Choroid plexus epithelial cell (primary cell): ENCODE measurements around the gene CEACAM18.
"Not testable (repeated sequence)": the region's sequence is repeated elsewhere in the genome, so short reads cannot be mapped to it uniquely, and the experiment has no call there.

Source experiments
- DNase-seq: peaks from one replicate; pipeline ENCODE4 v3.0.0-alpha.2; 2010; ENCODE audit warnings: low read depth
- H3K4me3 ChIP-seq: 2 replicates; pipeline ENCODE4 v1.5.1; 2011; ENCODE audit warnings: low read depth, mild to moderate bottlenecking, control low read depth, low read length, moderate library complexity
- CTCF ChIP-seq: conservative IDR thresholded peaks from 2 replicates; pipeline ENCODE4 v1.5.1; 2011; ENCODE audit warnings: low read depth, mild to moderate bottlenecking, control low read depth, inconsistent platforms, low read length, moderate library complexity

Gene CEACAM18

GRCh38 chr19:51462276-51462675 is 16.1 kb upstream of the CEACAM18 start:
- TF ChIP-seq CTCF = no peak
- H3K4me3 ChIP-seq = no peak overlapping the region
- DNase-seq = no peak

GRCh38 chr19:51462681-51463080 is 15.7 kb upstream of the CEACAM18 start:
- no peak overlapping the region for H3K4me3 ChIP-seq
- TF ChIP-seq CTCF = no peak
- no peak for DNase-seq

GRCh38 chr19:51463976-51464581 is 14.3 kb upstream of the CEACAM18 start:
- H3K4me3 ChIP-seq, DNase-seq: not testable (repeated sequence)

GRCh38 chr19:51466723-51467122 is 11.6 kb upstream of the CEACAM18 start:
- DNase-seq = no peak
- no peak for TF ChIP-seq CTCF
- no peak overlapping the region for H3K4me3 ChIP-seq

GRCh38 chr19:51467864-51468544 is 10.3 kb upstream of the CEACAM18 start:
- no peak overlapping the region for H3K4me3 ChIP-seq
- no peak for TF ChIP-seq CTCF
- DNase-seq = no peak

- TF ChIP-seq CTCF = no peak
- DNase-seq = no peak
Measured at GRCh38 chr19:51468545-51468920, 9.8 kb upstream of the CEACAM18 start.

GRCh38 chr19:51469162-51469561 is 9.2 kb upstream of the CEACAM18 start:
- no peak overlapping the region for H3K4me3 ChIP-seq
- DNase-seq = no peak
- TF ChIP-seq CTCF = no peak

More at GRCh38 chr19:51468545-51468920, 9.8 kb upstream of the CEACAM18 start:
- H3K4me3 ChIP-seq = no peak overlapping the region
